ENCODE measurements around the gene AMOTL2. TPM values are rescaled to one million over a fixed set of nuclear protein-coding genes. Genes with fewer than 3 reads are reported as not detected.
A peak's percentile ranks its signal among the peaks of the same experiment; 100 is the strongest.

The AMOTL2 gene
- total RNA-seq, 4 donors from 2014 or later, result 17.9 to 29.9 (median 20.6) TPM

DNA sequence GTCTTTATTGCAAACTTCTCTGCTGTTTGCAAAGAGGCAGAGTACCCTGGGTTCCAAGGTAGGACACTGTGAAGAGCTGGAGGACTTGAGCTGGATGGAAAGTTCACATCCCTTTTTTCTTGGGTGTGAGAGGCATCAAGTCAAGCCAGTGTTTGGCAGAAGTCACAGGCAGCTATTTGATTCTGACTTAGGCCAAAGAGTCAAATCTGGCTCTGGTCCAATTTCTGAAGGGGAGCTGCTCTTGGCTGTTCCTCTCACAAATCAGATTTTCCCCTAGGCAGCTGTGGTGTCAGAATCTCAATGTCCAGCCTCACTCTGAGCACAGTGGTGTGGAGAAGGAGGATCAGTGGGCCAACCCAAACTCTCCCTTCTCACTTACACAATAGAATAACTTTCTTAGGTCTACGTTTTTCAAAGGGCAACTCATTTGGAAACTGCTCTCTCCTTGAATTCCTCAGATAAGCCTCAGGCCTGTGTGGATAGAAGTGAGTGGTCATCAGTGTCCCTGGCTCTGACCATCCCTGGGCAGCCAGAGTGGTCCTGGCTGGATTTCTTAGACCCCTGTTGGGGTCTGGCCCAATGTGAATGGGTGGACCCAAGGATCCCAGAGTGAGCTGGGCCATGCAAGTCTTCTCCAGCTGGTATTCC lies 18.2 kb upstream of the AMOTL2 start:
- intact Hi-C loops (cut with DNase I; ENCODE audit: low total_unique reads), result no loop called here
- H3K9me3 ChIP-seq, result no peaks in the 10 kb centered on the region
- peak overlapping the region in 3 of 4 donors; percentile 24 to 46 (median 37) for H3K27ac ChIP-seq
- no peak overlapping the region for H3K4me3 ChIP-seq
- H3K27me3 ChIP-seq, result no peaks in the 10 kb centered on the region
- in situ Hi-C loops (cut with MboI; ENCODE audit: low sequenced_read_pairs in 4 of 4), result no loop called here
- no peaks in the 10 kb centered on the region for H3K36me3 ChIP-seq
- peak in 1 of 2 donors; percentile 47 for DNase-seq
- TF ChIP-seq CTCF (IDR thresholded peaks at IDR 0.05 in 4 of 5, conservative IDR thresholded peaks at IDR 0.05 in 1 of 5) (no peak), POLR2A (IDR thresholded peaks at IDR 0.05) (no peak)
- peaks cover 0 to 4% of the 10 kb centered on the region in 2 donors for H3K4me1 ChIP-seq
- ATAC-seq, result peak; percentile 63

DNA sequence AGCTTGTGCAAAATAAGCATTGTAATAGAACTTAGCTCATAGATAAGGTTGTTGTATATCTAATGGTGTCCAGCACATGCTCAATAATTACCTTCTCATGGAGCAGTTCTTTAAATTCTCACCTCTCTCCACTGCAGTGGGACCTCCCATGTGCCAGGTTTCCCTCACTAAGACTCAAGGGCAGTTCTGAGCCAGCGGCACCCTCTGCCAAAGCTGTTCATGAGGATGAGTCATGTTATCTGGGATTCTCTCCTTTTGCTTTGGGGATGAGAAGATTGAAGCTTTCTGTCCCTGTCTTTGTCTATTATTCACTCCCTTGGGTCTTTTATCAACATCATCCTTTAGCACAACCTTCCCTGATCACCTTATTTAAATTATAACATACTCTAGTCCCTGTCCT lies 15.6 kb upstream of the AMOTL2 start:
- intact Hi-C loops (cut with DNase I; ENCODE audit: low total_unique reads) (no loop called here), in situ Hi-C loops (cut with MboI; ENCODE audit: low sequenced_read_pairs in 4 of 4) (loop anchor here in 1 of 4 donors (10.0 kb wide), 1 partner anchor 85 kb away; no protein-coding TSS in a partner anchor)
- H3K27me3 ChIP-seq, result no peaks in the 10 kb centered on the region
- no peak overlapping the region for H3K27ac ChIP-seq
- no peaks in the 10 kb centered on the region for H3K9me3 ChIP-seq
- no peak for TF ChIP-seq POLR2A (IDR thresholded peaks at IDR 0.05)
- TF ChIP-seq CTCF (IDR thresholded peaks at IDR 0.05 in 4 of 5, conservative IDR thresholded peaks at IDR 0.05 in 1 of 5), result no peak
- H3K36me3 ChIP-seq, result no peaks in the 10 kb centered on the region
- DNase-seq (no peak), ATAC-seq (no peak)
- H3K4me3 ChIP-seq, result no peak overlapping the region
- H3K4me1 ChIP-seq, result peaks cover 0 to 4% of the 10 kb centered on the region in 2 donors

DNA sequence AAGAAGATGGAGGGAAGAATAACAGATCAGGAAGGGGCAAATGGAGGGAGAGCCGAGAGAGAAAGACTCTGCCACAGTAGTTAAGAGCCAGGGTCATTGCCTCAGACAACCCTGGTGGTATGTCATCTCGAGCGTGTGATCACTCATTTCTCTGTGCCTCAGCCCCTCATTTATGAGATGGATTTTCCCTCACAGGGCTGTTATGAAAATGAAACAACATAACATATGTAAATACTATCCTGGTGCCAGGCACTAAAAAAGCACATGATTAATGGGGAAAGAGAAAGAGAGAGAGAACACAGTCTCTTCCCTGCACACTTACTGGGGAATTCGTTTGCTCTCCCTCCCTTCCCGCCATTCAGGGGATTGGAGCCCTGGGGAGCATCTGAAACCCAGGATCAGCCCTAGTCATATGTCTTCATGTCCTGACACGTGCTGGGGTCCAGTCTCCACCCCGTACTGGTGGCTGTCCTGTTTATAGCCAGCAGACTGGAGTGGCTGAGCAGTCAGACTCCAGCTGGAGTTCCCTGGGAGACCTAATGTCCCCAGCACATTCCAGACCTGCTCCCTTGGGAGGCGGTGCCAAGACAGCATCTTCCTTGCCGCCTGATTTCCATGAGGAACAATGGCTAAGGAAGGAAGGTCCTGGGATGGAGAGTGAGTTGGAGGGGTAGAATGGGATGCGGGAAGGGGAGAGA lies 14.7 kb upstream of the AMOTL2 start:
- in situ Hi-C loops (cut with MboI; ENCODE audit: low sequenced_read_pairs in 4 of 4), result loop anchor here in 1 of 4 donors (10.0 kb wide), 1 partner anchor 86 kb away; no protein-coding TSS in a partner anchor
- H3K27ac ChIP-seq, result no peak overlapping the region
- intact Hi-C loops (cut with DNase I; ENCODE audit: low total_unique reads), result no loop called here
- no peaks in the 10 kb centered on the region for H3K9me3 ChIP-seq
- H3K4me1 ChIP-seq, result no peaks in the 10 kb centered on the region
- no peak for ATAC-seq
- H3K27me3 ChIP-seq, result no peaks in the 10 kb centered on the region
- no peak for TF ChIP-seq CTCF (IDR thresholded peaks at IDR 0.05 in 4 of 5, conservative IDR thresholded peaks at IDR 0.05 in 1 of 5)
- no peak for TF ChIP-seq POLR2A (IDR thresholded peaks at IDR 0.05)
- no peaks in the 10 kb centered on the region for H3K36me3 ChIP-seq
- no peak overlapping the region for H3K4me3 ChIP-seq
- no peak for DNase-seq

GRCh38 chr3:134388292-134388691 lies 14.0 kb upstream of the AMOTL2 start:
- Histone ChIP-seq H3K4me3 (no peak overlapping the region), H3K27ac (no peak overlapping the region), H3K36me3 (no peaks in the 10 kb centered on the region), H3K9me3 (no peaks in the 10 kb centered on the region), H3K4me1 (no peaks in the 10 kb centered on the region), H3K27me3 (no peaks in the 10 kb centered on the region)
- DNase-seq (no peak), ATAC-seq (no peak)
- intact Hi-C loops (cut with DNase I; ENCODE audit: low total_unique reads), result no loop called here
- no peak for TF ChIP-seq POLR2A (IDR thresholded peaks at IDR 0.05)
- no peak for TF ChIP-seq CTCF (IDR thresholded peaks at IDR 0.05 in 4 of 5, conservative IDR thresholded peaks at IDR 0.05 in 1 of 5)
- in situ Hi-C loops (cut with MboI; ENCODE audit: low sequenced_read_pairs in 4 of 4), result loop anchor here in 1 of 4 donors (10.0 kb wide), 1 partner anchor 87 kb away; no protein-coding TSS in a partner anchor
